ENCODE results near the gene SCTR.

- no peak for TF ChIP-seq BCLAF1 (IDR thresholded peaks at IDR 0.05)
- no peak for TF ChIP-seq ZNF773 (CRISPR knock-in tag; IDR thresholded peaks at IDR 0.05; ENCODE audit: borderline replicate concordance)
- TF ChIP-seq ZSCAN29 (CRISPR knock-in tag; conservative IDR thresholded peaks at IDR 0.05): no peak
- TF ChIP-seq RAD21 (CRISPR knock-in tag; IDR thresholded peaks at IDR 0.05): no peak
- TF ChIP-seq REXO4 (CRISPR knock-in tag; IDR thresholded peaks at IDR 0.05; ENCODE audit: borderline replicate concordance): no peak
- no peak for TF ChIP-seq TCF7L2 (IDR thresholded peaks at IDR 0.05; ENCODE audit: low read depth, low read length)
These were observed 82.7 kb downstream of the SCTR start for GRCh38 chr2:119441376-119442225.
